ENCODE results near the gene HES2. TPM values are rescaled to one million over a fixed set of nuclear protein-coding genes. Genes with fewer than 3 reads are reported as not detected.

Gene HES2
- total and polyA plus RNA-seq, 2 experiments from 2014 or later: not detected

- Histone ChIP-seq H3K4me3 (no peak overlapping the region), H3K27me3 (peaks cover 79% of the 10 kb centered on the region), H3K9me3 (ENCODE audit: low read depth) (no peaks in the 10 kb centered on the region), H3K4me1 (ENCODE audit: low read depth) (no peaks in the 10 kb centered on the region), H3K27ac (no peak overlapping the region), H3K36me3 (no peaks in the 10 kb centered on the region)
- no peak for TF ChIP-seq CTCF (IDR thresholded peaks at IDR 0.05; ENCODE audit: low read depth, low read length)
- DNase-seq (ENCODE audit: low read depth in 1 of 2, low spot score in 1 of 2): no peak
Observed at GRCh38 chr1:6410248-6410893, 9.3 kb downstream of the HES2 start.

- no peaks in the 10 kb centered on the region for H3K4me1 ChIP-seq (ENCODE audit: low read depth)
- no peak for DNase-seq (ENCODE audit: low read depth in 1 of 2, low spot score in 1 of 2)
- H3K36me3 ChIP-seq: no peaks in the 10 kb centered on the region
- no peak for TF ChIP-seq CTCF (IDR thresholded peaks at IDR 0.05; ENCODE audit: low read depth, low read length)
- peaks cover 79% of the 10 kb centered on the region for H3K27me3 ChIP-seq
- H3K27ac ChIP-seq: no peak overlapping the region
- no peak overlapping the region for H3K4me3 ChIP-seq
- H3K9me3 ChIP-seq (ENCODE audit: low read depth): no peaks in the 10 kb centered on the region
Observed at GRCh38 chr1:6409733-6410132, 10.0 kb downstream of the HES2 start.

DNA sequence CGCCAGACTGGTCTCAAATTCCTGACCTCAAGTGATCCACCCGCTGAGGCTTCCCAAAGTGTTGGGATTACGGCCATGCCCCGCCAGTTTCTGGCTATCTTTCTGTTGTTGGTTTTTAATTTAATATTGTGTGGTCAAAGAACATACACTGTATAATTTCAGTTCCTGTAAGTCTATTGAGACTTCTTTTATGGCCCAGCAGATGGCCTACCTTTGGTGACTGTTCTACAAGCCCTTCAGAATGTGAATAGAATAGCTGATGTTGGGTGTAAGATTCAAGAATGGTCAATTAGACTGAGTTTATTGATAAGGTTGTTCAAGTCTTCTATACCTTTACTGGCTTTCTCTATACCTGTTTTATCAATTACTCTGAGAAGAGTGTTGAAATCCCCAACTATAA is 10.7 kb downstream of the HES2 start:
- no peaks in the 10 kb centered on the region for H3K4me1 ChIP-seq (ENCODE audit: low read depth)
- H3K36me3 ChIP-seq: no peaks in the 10 kb centered on the region
- no peak for DNase-seq (ENCODE audit: low read depth in 1 of 2, low spot score in 1 of 2)
- peaks cover 73% of the 10 kb centered on the region for H3K27me3 ChIP-seq
- TF ChIP-seq CTCF (IDR thresholded peaks at IDR 0.05; ENCODE audit: low read depth, low read length): no peak
- no peaks in the 10 kb centered on the region for H3K9me3 ChIP-seq (ENCODE audit: low read depth)
- H3K27ac ChIP-seq: no peak overlapping the region
- H3K4me3 ChIP-seq: no peak overlapping the region

- no peak for DNase-seq (ENCODE audit: low read depth in 1 of 2, low spot score in 1 of 2)
- Histone ChIP-seq H3K27me3 (peaks cover 64% of the 10 kb centered on the region), H3K9me3 (ENCODE audit: low read depth) (no peaks in the 10 kb centered on the region), H3K4me3 (no peak overlapping the region), H3K36me3 (no peaks in the 10 kb centered on the region), H3K4me1 (ENCODE audit: low read depth) (no peaks in the 10 kb centered on the region), H3K27ac (no peak overlapping the region)
- TF ChIP-seq CTCF (IDR thresholded peaks at IDR 0.05; ENCODE audit: low read depth, low read length): no peak
Observed at GRCh38 chr1:6408023-6408422, 11.7 kb downstream of the HES2 start.

- no peak overlapping the region for H3K4me3 ChIP-seq
- H3K9me3 ChIP-seq (ENCODE audit: low read depth): no peaks in the 10 kb centered on the region
- H3K4me1 ChIP-seq (ENCODE audit: low read depth): no peaks in the 10 kb centered on the region
- H3K27ac ChIP-seq: no peak overlapping the region
- H3K27me3 ChIP-seq: peaks cover 17% of the 10 kb centered on the region
- no peaks in the 10 kb centered on the region for H3K36me3 ChIP-seq
- TF ChIP-seq CTCF (IDR thresholded peaks at IDR 0.05; ENCODE audit: low read depth, low read length): no peak
- no peak for DNase-seq (ENCODE audit: low read depth in 1 of 2, low spot score in 1 of 2)
Observed at GRCh38 chr1:6401673-6402072, 18.0 kb downstream of the HES2 start.
